Lung (tissue), 12 donors: ENCODE results near the gene HYAL4. TPM values are rescaled to one million over a fixed set of nuclear protein-coding genes. Genes with fewer than 3 reads are reported as not detected.

Experiments used
- ATAC-seq: fragments of 200-7000 bp; cut with Tn5 transposase; one replicate; pipeline ENCODE4 v1.9.1; 2020; ENCODE audit warnings: moderate number of reproducible peaks; ENCODE audit not compliant: insufficient read depth, low FRiP score
- DNase-seq, 3 donors: peaks; one replicate each; pipeline ENCODE4 v3.0.0-alpha.2; 2013 to 2017
- H3K27ac ChIP-seq, 2 donors: one replicate each; pipeline ENCODE4 v1.5.1; 2013; ENCODE audit warnings: mild to moderate bottlenecking in 2 of 2, moderate library complexity in 2 of 2, control low read depth in 1 of 2, inconsistent platforms in 1 of 2, low read depth in 1 of 2, low read length in 1 of 2
- H3K27me3 ChIP-seq, 3 donors: one replicate each; pipeline ENCODE4 v1.5.1; 2013; ENCODE audit warnings: low read length in 2 of 3; ENCODE audit not compliant: control insufficient read depth in 3 of 3, insufficient read depth in 3 of 3
- H3K36me3 ChIP-seq, 4 donors: one replicate each; pipeline ENCODE4 v1.5.1; 2013; ENCODE audit warnings: low read length in 4 of 4, mild to moderate bottlenecking in 1 of 4, moderate library complexity in 1 of 4; ENCODE audit not compliant: control insufficient read depth in 4 of 4, insufficient read depth in 4 of 4
- H3K4me1 ChIP-seq, 5 donors: one replicate each; pipeline ENCODE4 v1.5.1; 2013; ENCODE audit warnings: low read length in 5 of 5, mild to moderate bottlenecking in 2 of 5, moderate library complexity in 1 of 5; ENCODE audit not compliant: control insufficient read depth in 5 of 5, insufficient read depth in 5 of 5
- H3K4me3 ChIP-seq: one replicate; pipeline ENCODE4 v1.5.1; 2013; ENCODE audit warnings: mild to moderate bottlenecking, control low read depth, moderate library complexity
- H3K9ac ChIP-seq, 2 donors: one replicate each; pipeline ENCODE4 v1.5.1; 2013; ENCODE audit warnings: low read length in 2 of 2, control low read depth in 1 of 2; ENCODE audit not compliant: insufficient read depth in 1 of 2
- H3K9me3 ChIP-seq, 4 donors: one replicate each; pipeline ENCODE4 v1.5.1; 2013; ENCODE audit warnings: low read length in 3 of 4, mild to moderate bottlenecking in 1 of 4, moderate library complexity in 1 of 4; ENCODE audit not compliant: control insufficient read depth in 4 of 4, insufficient read depth in 3 of 4
- CTCF ChIP-seq: IDR thresholded peaks from 2 replicates; pipeline ENCODE4 v1.5.1; 2012; ENCODE audit warnings: mild to moderate bottlenecking; ENCODE audit errors: control extremely low read depth, extremely low read depth
- WGBS, 2 donors: extraction: QIAGEN DNeasy Blood & Tissue Kit; methylation state at CpG; one replicate each; pipeline ENCODE4 v1.1.7; 2013; 5-methylcytosine and 5-hydroxymethylcytosine counted together
- polyA plus RNA-seq, 2 donors: library from polyadenylated mRNA; stranded (reverse); fragments of 200-250 nt; gene quantifications; one replicate each; pipeline ENCODE4 v1.2.1, GENCODE V29; 2013
- total RNA-seq, 2 donors: library from RNA; depleted of rRNA in 1 of 2; stranded (reverse); fragments of >200 nt in 1 of 2; gene quantifications; one replicate each; pipeline ENCODE4 v1.2.1, GENCODE V29; 2014 to 2021
- donor health status: control.
- donor health status: control.
- donor health status: Bipolar disorder and iron deficiency.
- donor health status: healthy.
- donor health status: DM: yes; HTN: yes; CAD: no.

Gene HYAL4
- total and polyA plus RNA-seq, 4 donors = 0.07 to 0.74 TPM; not detected in 2

- DNase-seq = no peak
- peaks cover 0 to 5% (median 3%) of the 10 kb centered on the region in 4 donors for H3K9me3 ChIP-seq
- no peak overlapping the region for H3K27ac ChIP-seq
- no peak for TF ChIP-seq CTCF
- H3K9ac ChIP-seq = no peak overlapping the region
- H3K27me3 ChIP-seq = no peaks in the 10 kb centered on the region
- H3K4me1 ChIP-seq = no peaks in the 10 kb centered on the region
- ATAC-seq = no peak
- H3K4me3 ChIP-seq = no peak overlapping the region
- H3K36me3 ChIP-seq = no peaks in the 10 kb centered on the region
These were observed 39.7 kb upstream of the HYAL4 start for GRCh38 chr7:123805287-123805686.

- Histone ChIP-seq H3K9me3 (peaks cover 0 to 5% (median 3%) of the 10 kb centered on the region in 4 donors), H3K4me1 (no peaks in the 10 kb centered on the region), H3K4me3 (no peak overlapping the region), H3K27ac (no peak overlapping the region), H3K36me3 (no peaks in the 10 kb centered on the region), H3K27me3 (no peaks in the 10 kb centered on the region), H3K9ac (no peak overlapping the region)
- DNase-seq = no peak
- no peak for TF ChIP-seq CTCF
- WGBS, 2 donors = 91 to 94% methylated on average over 2 of the region's 2 CpGs
- no peak for ATAC-seq
These were observed 35.5 kb upstream of the HYAL4 start for GRCh38 chr7:123809471-123809870.

- no peaks in the 10 kb centered on the region for H3K27me3 ChIP-seq
These were observed 33.9 kb upstream of the HYAL4 start for GRCh38 chr7:123811056-123811455.

More at GRCh38 chr7:123811056-123811455, 33.9 kb upstream of the HYAL4 start:
- Histone ChIP-seq H3K9me3 (peaks cover 0 to 5% (median 3%) of the 10 kb centered on the region in 4 donors), H3K4me3 (no peak overlapping the region), H3K9ac (no peak overlapping the region), H3K4me1 (no peaks in the 10 kb centered on the region), H3K27ac (no peak overlapping the region), H3K36me3 (no peaks in the 10 kb centered on the region)
- ATAC-seq (no peak), DNase-seq (no peak)
- no peak for TF ChIP-seq CTCF
